ENCODE results near the gene ASB3. TPM values are rescaled to one million over a fixed set of nuclear protein-coding genes. Genes with fewer than 3 reads are reported as not detected.
"Not testable (repeated sequence)": the region's sequence is repeated elsewhere in the genome, so short reads cannot be mapped to it uniquely, and the experiment has no call there.

ASB3 gene
- polyA plus RNA-seq, 6 donors from 2014 or later = 19.3 to 30.2 (median 21.0) TPM

GRCh38 chr2:53778536-53779162 is 8.1 kb downstream of the ASB3 start:
- Mint-ChIP-seq H3K36me3 (peaks cover 0 to 8% of the 10 kb centered on the region in 2 donors), H3K9me3 (no peaks in the 10 kb centered on the region), H3K4me1 (peaks cover 18 to 27% (median 24%) of the 10 kb centered on the region in 3 donors), H3K27me3 (no peaks in the 10 kb centered on the region), H3K4me3 (no peak overlapping the region), H3K27ac (peak overlapping the region in 1 of 6 donors; percentile 29)
- DNase-seq = no peak
- no peak for ATAC-seq (ENCODE audit: low read depth in 2 of 2)

DNA sequence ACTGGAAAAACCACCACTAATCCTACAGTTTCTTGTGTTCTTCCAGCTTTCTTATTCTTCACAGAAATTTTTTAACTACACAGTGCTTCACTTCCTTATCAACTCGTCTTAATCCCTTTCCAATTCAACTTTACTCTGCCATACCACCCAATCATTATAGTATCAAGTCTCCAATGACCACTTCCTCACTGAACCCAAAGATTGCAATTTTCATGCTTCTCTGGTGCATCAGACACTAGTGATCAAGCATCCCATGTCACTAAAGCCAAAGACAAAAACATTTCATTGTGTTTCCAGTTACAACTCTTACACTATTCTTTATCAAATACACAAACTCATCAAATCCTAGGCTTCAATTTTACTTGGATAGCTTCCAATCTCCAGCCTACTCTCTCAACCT is 9.6 kb downstream of the ASB3 start:
- Mint-ChIP-seq H3K9me3 (no peaks in the 10 kb centered on the region), H3K4me3 (no peak overlapping the region), H3K27me3 (no peaks in the 10 kb centered on the region), H3K27ac (peak overlapping the region in 5 of 6 donors; percentile 1 to 69 (median 12)), H3K4me1 (peaks cover 18 to 24% (median 20%) of the 10 kb centered on the region in 3 donors), H3K36me3 (peaks cover 0 to 8% of the 10 kb centered on the region in 2 donors)
- DNase-seq (no peak), ATAC-seq (ENCODE audit: low read depth in 2 of 2) (no peak)

GRCh38 chr2:53770264-53770663 is 16.5 kb downstream of the ASB3 start:
- H3K4me3 Mint-ChIP-seq = peak overlapping the region in 1 of 8 donors; percentile 57
- peaks cover 10 to 21% (median 18%) of the 10 kb centered on the region in 3 donors for H3K4me1 Mint-ChIP-seq
- H3K9me3 Mint-ChIP-seq = no peaks in the 10 kb centered on the region
- peak overlapping the region in 3 of 6 donors; percentile 4 to 31 (median 22) for H3K27ac Mint-ChIP-seq
- H3K27me3 Mint-ChIP-seq = no peaks in the 10 kb centered on the region
- H3K36me3 Mint-ChIP-seq = no peaks in the 10 kb centered on the region
- ATAC-seq (ENCODE audit: low read depth in 2 of 2) (no peak), DNase-seq (no peak)

DNA sequence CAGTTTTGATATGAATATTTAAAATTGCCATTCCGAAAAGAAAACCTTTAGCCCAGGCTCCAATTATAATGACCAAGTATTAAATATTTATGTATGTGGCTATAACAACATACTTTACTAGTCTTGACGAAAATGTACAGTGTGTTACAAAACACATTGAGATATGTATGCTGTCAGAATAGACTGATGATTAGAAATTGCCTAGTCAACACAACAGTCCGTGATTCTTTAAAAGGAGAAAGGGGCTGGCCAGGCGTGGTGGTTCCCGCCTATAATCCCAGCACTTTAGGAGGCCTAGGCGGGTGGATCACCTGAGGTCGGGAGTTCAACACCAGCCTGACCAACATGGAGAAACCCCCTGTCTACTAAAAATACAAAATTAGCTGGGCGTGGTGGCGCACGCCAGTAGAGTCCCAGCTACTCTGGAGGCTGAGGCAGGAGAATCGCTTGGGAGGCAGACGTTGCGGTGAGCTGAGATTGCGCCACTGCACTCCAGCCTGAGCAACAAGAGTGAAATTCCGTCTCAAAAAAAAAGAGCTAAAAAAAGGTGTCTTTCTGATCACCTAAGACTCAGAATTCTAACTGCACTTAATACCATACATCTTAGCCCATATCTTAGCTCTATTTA is 17.3 kb downstream of the ASB3 start:
- Mint-ChIP-seq H3K4me1 (peaks cover 10 to 21% (median 18%) of the 10 kb centered on the region in 3 donors), H3K4me3 (peak overlapping the region in 2 of 8 donors; percentile 95 to 99), H3K27ac (peak overlapping the region in 2 of 6 donors; percentile 4 to 41), H3K9me3 (no peaks in the 10 kb centered on the region), H3K27me3 (no peaks in the 10 kb centered on the region), H3K36me3 (no peaks in the 10 kb centered on the region)
- DNase-seq (no peak), ATAC-seq (ENCODE audit: low read depth in 2 of 2) (no peak)

GRCh38 chr2:53768242-53768542 is 18.6 kb downstream of the ASB3 start:
- peaks cover 10 to 24% (median 21%) of the 10 kb centered on the region in 3 donors for H3K4me1 Mint-ChIP-seq
- peaks cover 0 to 3% of the 10 kb centered on the region in 2 donors for H3K36me3 Mint-ChIP-seq
- DNase-seq (no peak), ATAC-seq (ENCODE audit: low read depth in 2 of 2) (no peak)
- H3K27ac Mint-ChIP-seq = peak overlapping the region; percentile 97 to 99 (median 98)
- H3K9me3 Mint-ChIP-seq = no peaks in the 10 kb centered on the region
- peak overlapping the region; percentile 90 to 99 (median 97) for H3K4me3 Mint-ChIP-seq
- H3K27me3 Mint-ChIP-seq = no peaks in the 10 kb centered on the region

DNA sequence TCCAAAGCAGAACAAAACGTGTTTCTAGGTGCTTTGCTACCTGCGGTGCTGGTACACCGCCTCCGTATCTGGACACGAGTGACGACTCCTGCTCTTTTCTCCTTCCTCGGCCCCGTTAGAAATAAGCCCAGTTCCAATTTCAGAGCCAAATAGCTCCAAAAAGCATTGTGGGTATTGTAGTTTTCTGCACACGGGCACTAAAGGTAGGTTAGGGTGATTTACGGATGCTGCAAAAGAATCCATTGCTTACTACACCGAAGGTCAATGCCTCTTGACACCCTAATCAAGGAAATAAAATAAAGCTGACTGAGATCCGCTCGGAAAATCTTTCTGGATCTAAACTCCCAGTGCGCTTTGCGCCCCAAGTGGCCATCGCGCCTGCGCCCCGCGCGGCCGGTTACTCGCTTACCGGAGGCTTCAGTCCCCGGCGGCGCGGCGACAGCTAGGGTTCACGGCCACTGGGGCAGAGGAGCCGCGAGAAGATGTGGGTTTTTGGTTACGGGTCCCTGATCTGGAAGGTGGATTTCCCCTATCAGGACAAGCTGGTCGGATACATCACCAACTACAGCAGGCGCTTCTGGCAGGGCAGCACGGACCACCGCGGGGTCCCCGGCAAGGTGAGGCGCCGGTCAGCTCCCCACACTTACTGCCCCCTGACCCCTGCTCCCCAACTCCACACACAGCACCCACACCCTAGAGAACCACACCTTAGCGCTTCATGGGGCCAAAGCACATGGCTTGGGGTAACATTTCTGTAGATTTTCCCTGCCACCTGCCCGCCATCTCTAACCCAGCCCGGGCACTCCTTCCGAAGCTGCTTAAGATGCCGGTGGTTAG is 19.1 kb downstream of the ASB3 start, which contains the start of gene CHAC2:
Gene CHAC2, plus strand, starts transcription at position 400 of the 837 bp plus-strand sequence. Its CDS starts 83 bp downstream, at position 483.
- peaks cover 0 to 3% of the 10 kb centered on the region in 2 donors for H3K36me3 Mint-ChIP-seq
- peak within 1 kb of the TSS; percentile 97 to 99 (median 98) for H3K27ac Mint-ChIP-seq
- no peaks in the 10 kb centered on the region for H3K27me3 Mint-ChIP-seq
- H3K4me3 Mint-ChIP-seq = peak within 1 kb of the TSS; percentile 90 to 99 (median 97)
- ATAC-seq (ENCODE audit: low read depth in 2 of 2) (peak; percentile 94 to 95), DNase-seq (peak; percentile 88)
- peaks cover 10 to 24% (median 21%) of the 10 kb centered on the region in 3 donors for H3K4me1 Mint-ChIP-seq
- no peaks in the 10 kb centered on the region for H3K9me3 Mint-ChIP-seq

DNA sequence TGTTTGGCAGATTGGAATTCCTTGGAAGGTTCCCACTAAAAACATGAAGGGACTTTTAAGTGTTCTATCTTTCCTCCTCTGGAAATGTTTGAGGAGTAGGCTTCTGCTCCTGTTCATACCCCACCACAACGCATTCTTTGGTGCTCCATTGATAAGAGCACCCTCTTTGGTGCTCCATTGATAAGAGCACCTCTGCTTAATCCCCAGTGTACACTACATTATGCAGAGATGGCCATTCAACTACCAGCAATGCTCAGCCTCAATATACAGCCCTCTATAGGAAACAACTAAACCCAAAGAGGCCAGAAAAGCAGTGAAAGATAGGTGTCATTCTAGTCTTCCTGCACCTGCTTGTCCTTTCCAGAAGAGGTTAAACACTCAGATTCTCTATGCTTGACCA is 21.0 kb downstream of the ASB3 start:
- Mint-ChIP-seq H3K4me1 (peaks cover 10 to 28% (median 21%) of the 10 kb centered on the region in 3 donors), H3K27ac (peak overlapping the region in 5 of 6 donors; percentile 1 to 85 (median 40)), H3K27me3 (no peaks in the 10 kb centered on the region), H3K9me3 (no peaks in the 10 kb centered on the region), H3K4me3 (peak overlapping the region in 3 of 8 donors; percentile 4 to 95 (median 32)), H3K36me3 (peaks cover 6 to 10% of the 10 kb centered on the region in 2 donors)
- no peak for ATAC-seq (ENCODE audit: low read depth in 2 of 2)
- no peak for DNase-seq

DNA sequence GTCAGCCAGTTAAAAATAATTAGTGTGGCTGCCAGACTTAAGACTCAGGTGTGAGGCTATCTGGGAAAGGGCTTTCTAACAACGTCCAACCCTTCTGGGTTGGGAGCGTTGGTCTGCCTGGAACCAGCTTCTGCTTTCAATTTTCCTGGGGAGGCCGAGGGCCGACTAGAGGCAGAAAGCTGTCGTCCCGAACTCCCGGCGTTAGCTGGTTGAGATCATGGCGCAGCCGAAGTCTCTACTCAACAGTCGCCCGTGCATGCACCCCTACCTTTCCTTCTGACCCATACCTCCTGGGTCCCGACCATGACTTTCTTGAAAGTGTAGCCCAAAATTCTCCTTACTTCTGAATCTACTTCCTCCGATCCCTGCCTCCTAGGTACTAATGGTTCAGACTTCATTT is 29.5 kb downstream of the ASB3 start:
- H3K9me3 Mint-ChIP-seq; DNase-seq; H3K27ac Mint-ChIP-seq; H3K4me3 Mint-ChIP-seq; ATAC-seq (ENCODE audit: low read depth in 2 of 2); H3K27me3 Mint-ChIP-seq; H3K4me1 Mint-ChIP-seq: not testable (repeated sequence)
- peaks cover 21 to 33% of the 10 kb centered on the region in 2 donors for H3K36me3 Mint-ChIP-seq

DNA sequence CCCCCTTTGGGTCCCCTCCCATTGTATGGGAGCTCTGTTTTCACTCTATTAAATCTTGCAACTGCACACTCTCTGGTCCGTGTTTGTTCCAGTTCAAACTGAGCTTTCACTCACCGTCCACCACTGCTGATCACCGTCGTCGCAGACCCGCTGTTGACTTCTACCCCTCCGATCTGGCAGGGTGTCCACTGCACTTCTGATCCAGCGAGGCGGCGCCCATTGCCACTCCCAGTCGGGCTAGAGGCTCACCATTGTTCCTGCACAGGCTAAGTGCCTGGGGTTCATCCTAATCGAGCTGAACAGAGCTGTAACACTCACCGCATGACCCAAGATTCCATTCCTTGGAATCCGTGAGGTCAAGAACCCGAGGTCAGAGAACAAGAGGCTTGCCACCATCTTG is 30.1 kb downstream of the ASB3 start:
- Mint-ChIP-seq H3K4me1 (peaks cover 0 to 5% (median 0%) of the 10 kb centered on the region in 3 donors), H3K9me3 (no peaks in the 10 kb centered on the region), H3K36me3 (peaks cover 15 to 29% of the 10 kb centered on the region in 2 donors), H3K27ac (peak overlapping the region in 2 of 6 donors; percentile 65 to 74), H3K4me3 (no peak overlapping the region), H3K27me3 (no peaks in the 10 kb centered on the region)
- ATAC-seq (ENCODE audit: low read depth in 2 of 2) = no peak
- DNase-seq = no peak

GRCh38 chr2:53755121-53755520 is 31.6 kb downstream of the ASB3 start:
- ATAC-seq (ENCODE audit: low read depth in 2 of 2) = no peak
- Mint-ChIP-seq H3K27ac (no peak overlapping the region), H3K4me1 (no peaks in the 10 kb centered on the region), H3K27me3 (no peaks in the 10 kb centered on the region), H3K4me3 (no peak overlapping the region), H3K36me3 (peaks cover 15 to 26% of the 10 kb centered on the region in 2 donors), H3K9me3 (no peaks in the 10 kb centered on the region)
- no peak for DNase-seq

DNA sequence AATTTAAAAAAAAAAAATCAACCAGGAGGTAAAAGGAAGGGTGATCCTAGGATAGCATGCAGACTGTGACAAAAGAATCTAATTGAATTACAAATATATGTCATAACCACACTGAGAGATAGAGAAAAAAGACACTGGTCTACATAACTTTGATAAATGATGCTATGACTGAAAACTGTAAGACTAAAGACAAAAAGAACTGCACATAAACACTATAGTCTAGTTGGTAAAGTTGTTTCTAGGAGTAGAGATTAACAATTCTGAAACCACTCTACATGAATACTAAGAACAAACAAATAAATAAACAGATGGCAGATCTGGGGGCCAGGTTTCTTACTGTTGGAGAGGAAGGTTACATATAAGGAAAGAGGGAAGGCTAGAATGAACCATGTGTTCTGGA is 33.7 kb downstream of the ASB3 start:
- Mint-ChIP-seq H3K4me3 (no peak overlapping the region), H3K27ac (peak overlapping the region in 1 of 6 donors; percentile 21)
- DNase-seq = no peak

DNA sequence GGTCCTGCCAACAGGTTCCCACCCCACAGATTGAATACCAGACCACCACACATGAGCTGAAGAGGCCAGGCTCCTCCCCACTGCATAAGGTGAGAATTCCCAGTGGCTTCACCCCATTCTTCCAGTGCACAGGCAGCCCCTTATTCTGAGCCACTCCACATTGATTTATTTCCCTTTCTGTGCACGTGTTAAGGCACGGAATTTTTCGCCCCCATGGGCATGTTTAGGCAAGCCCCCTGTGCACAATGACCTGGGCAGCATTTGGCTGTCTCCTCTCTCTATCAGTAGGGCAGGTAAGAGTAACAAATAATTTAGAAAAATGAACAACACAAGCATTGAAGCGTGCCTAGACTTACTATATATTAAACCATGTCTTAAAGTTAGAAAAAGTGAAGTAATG is 34.4 kb downstream of the ASB3 start:
- Mint-ChIP-seq H3K27me3 (no peaks in the 10 kb centered on the region), H3K4me1 (no peaks in the 10 kb centered on the region), H3K36me3 (peaks cover 16 to 28% of the 10 kb centered on the region in 2 donors), H3K4me3 (no peak overlapping the region), H3K9me3 (no peaks in the 10 kb centered on the region), H3K27ac (no peak overlapping the region)
- DNase-seq (no peak), ATAC-seq (ENCODE audit: low read depth in 2 of 2) (no peak)

More for the DNA sequence above, 33.7 kb downstream of the ASB3 start:
- no peaks in the 10 kb centered on the region for H3K27me3 Mint-ChIP-seq
- ATAC-seq (ENCODE audit: low read depth in 2 of 2) = no peak
- H3K9me3 Mint-ChIP-seq = no peaks in the 10 kb centered on the region
- H3K36me3 Mint-ChIP-seq = peaks cover 20 to 26% of the 10 kb centered on the region in 2 donors
- no peaks in the 10 kb centered on the region for H3K4me1 Mint-ChIP-seq

DNA sequence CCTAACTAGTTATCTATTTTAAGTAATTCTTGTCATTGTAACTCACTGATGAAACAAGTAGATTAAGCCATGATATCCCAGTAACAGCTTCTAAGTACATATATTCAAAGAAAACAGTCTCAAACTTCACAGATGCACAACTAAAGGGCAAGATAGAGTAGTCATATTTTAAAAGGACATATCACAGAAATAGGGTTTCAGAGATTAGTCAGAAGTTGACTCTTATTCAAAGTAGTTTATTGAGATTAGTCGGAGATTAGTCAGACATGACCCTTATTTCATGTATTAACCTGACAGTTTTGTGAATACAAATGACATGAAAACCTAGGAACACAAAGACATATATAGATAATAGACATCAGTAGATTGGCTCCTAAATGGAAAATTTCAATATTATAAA is 35.0 kb downstream of the ASB3 start:
- no peak for DNase-seq
- Mint-ChIP-seq H3K9me3 (no peaks in the 10 kb centered on the region), H3K4me1 (no peaks in the 10 kb centered on the region), H3K27me3 (no peaks in the 10 kb centered on the region), H3K4me3 (no peak overlapping the region), H3K36me3 (peaks cover 9 to 21% of the 10 kb centered on the region in 2 donors), H3K27ac (no peak overlapping the region)
- ATAC-seq (ENCODE audit: low read depth in 2 of 2) = no peak

All from naive B cell (primary cell).